HepG2 (cell line): ENCODE data around the gene GRHPR. TPM values are rescaled to one million over a fixed set of nuclear protein-coding genes. Genes with fewer than 3 reads are reported as not detected.

ENCODE experiments used
- ARNT2 ChIP-seq: sonication (generic); formaldehyde crosslinking; IDR thresholded peaks from 2 replicates; pipeline ENCODE4 v1.8.0; 2022; ENCODE audit warnings: mild to moderate bottlenecking, low read depth, missing genetic modification reagents, moderate library complexity
- BHLHE40 ChIP-seq: IDR thresholded peaks from 2 replicates; pipeline ENCODE4 v1.6.1; 2011; ENCODE audit warnings: low read length, improper control_type of control experiment
- E2F2 ChIP-seq: sonication (generic); formaldehyde crosslinking; IDR thresholded peaks from 2 replicates; pipeline ENCODE4 v1.4.0; 2020; ENCODE audit warnings: missing genetic modification reagents, borderline replicate concordance
- E2F5 ChIP-seq: sonication (generic); formaldehyde crosslinking; conservative IDR thresholded peaks from 2 replicates; pipeline ENCODE4 v1.4.0; 2020; ENCODE audit warnings: missing genetic modification reagents
- HNF4A ChIP-seq: sonication (generic); formaldehyde crosslinking; IDR thresholded peaks from 2 replicates; pipeline ENCODE4 v1.4.0; 2020; ENCODE audit warnings: missing genetic modification reagents
- HNRNPH1 ChIP-seq: fragments of 200-400 bp; formaldehyde crosslinking; optimal IDR thresholded peaks from 2 replicates; pipeline ENCODE3; 2017; ENCODE audit warnings: mild to moderate bottlenecking, low read depth, low read length
- MATR3 ChIP-seq: sonication (generic); formaldehyde crosslinking; IDR thresholded peaks from 2 replicates; pipeline ENCODE4 v1.4.0; 2020; ENCODE audit warnings: missing genetic modification reagents
- MXD1 ChIP-seq: sonication (generic); formaldehyde crosslinking; IDR thresholded peaks from 2 replicates; pipeline ENCODE4 v1.4.0; 2020; ENCODE audit warnings: mild to moderate bottlenecking, missing genetic modification reagents
- MZF1 ChIP-seq: sonication (generic); formaldehyde crosslinking; IDR thresholded peaks from 2 replicates; pipeline ENCODE4 v1.8.1; 2023; ENCODE audit warnings: mild to moderate bottlenecking, missing genetic modification reagents, borderline replicate concordance
- POGK ChIP-seq: sonication (generic); formaldehyde crosslinking; conservative IDR thresholded peaks from 2 replicates; pipeline ENCODE4 v1.8.0; 2022; ENCODE audit warnings: mild to moderate bottlenecking, moderate library complexity, missing genetic modification reagents
- XBP1 ChIP-seq: sonication (generic); formaldehyde crosslinking; IDR thresholded peaks from 2 replicates; pipeline ENCODE4 v1.5.0; 2020; ENCODE audit warnings: missing genetic modification reagents
- ZKSCAN5 ChIP-seq: sonication (generic); formaldehyde crosslinking; IDR thresholded peaks from 2 replicates; pipeline ENCODE4 v1.5.1; 2020; ENCODE audit warnings: mild to moderate bottlenecking, missing genetic modification reagents
- ZNF205 ChIP-seq: IDR thresholded peaks from 2 replicates; pipeline ENCODE4 v1.6.1; 2018; ENCODE audit warnings: missing biosample characterization, missing genetic modification reagents
- ZNF207 ChIP-seq: fragments of 450-650 bp; IDR thresholded peaks from 2 replicates; pipeline ENCODE4 v1.6.1; 2016; ENCODE audit warnings: antibody characterized with exemption, borderline replicate concordance
- ZNF225 ChIP-seq: sonication (generic); formaldehyde crosslinking; IDR thresholded peaks from 2 replicates; pipeline ENCODE4 v1.4.0; 2020; ENCODE audit warnings: mild to moderate bottlenecking, missing genetic modification reagents
- ZNF251 ChIP-seq: sonication (generic); formaldehyde crosslinking; IDR thresholded peaks from 2 replicates; pipeline ENCODE4 v1.9.0; 2021; ENCODE audit warnings: mild to moderate bottlenecking, missing genetic modification reagents
- ZNF282 ChIP-seq: fragments of 450-650 bp; IDR thresholded peaks from 2 replicates; pipeline ENCODE4 v1.6.1; 2018; ENCODE audit not compliant: partially characterized antibody
- ZNF362 ChIP-seq: sonication (generic); formaldehyde crosslinking; IDR thresholded peaks from 2 replicates; pipeline ENCODE4 v1.4.0; 2020; ENCODE audit warnings: missing genetic modification reagents, mild to moderate bottlenecking, borderline replicate concordance
- ZNF367 ChIP-seq: sonication (generic); formaldehyde crosslinking; IDR thresholded peaks from 2 replicates; pipeline ENCODE4 v1.4.0; 2020; ENCODE audit warnings: missing genetic modification reagents, borderline replicate concordance
- ZNF558 ChIP-seq: sonication (generic); formaldehyde crosslinking; IDR thresholded peaks from 2 replicates; pipeline ENCODE4 v1.9.0; 2022; ENCODE audit warnings: mild to moderate bottlenecking, missing genetic modification reagents, borderline replicate concordance
- ZNF740 ChIP-seq: sonication (generic); formaldehyde crosslinking; IDR thresholded peaks from 2 replicates; pipeline ENCODE4 v1.4.0; 2020; ENCODE audit warnings: missing genetic modification reagents
- ZNF841 ChIP-seq: sonication (generic); formaldehyde crosslinking; IDR thresholded peaks from 2 replicates; pipeline ENCODE4 v1.8.1; 2023; ENCODE audit warnings: missing genetic modification reagents, borderline replicate concordance
- ZSCAN5A ChIP-seq: sonication (generic); formaldehyde crosslinking; IDR thresholded peaks from 2 replicates; pipeline ENCODE4 v1.8.0; 2022; ENCODE audit warnings: mild to moderate bottlenecking, missing genetic modification reagents, borderline replicate concordance
- polyA plus RNA-seq, 8 experiments: library from polyadenylated mRNA; depleted of rRNA in 3 of 8; stranded (reverse) in 7 of 8; unstranded in 1 of 8; fragments of >200 nt; fragmentation: Illumina TruSeq in 4 of 8; extraction: Trizol in 4 of 8; gene quantifications; 2 replicates each; pipeline versions ENCODE4 v1.2.1 to v1.2.3, GENCODE V29; 2011 to 2016; ENCODE audit warnings: low read depth in 4 of 8, missing spikeins in 1 of 8, mixed read lengths in 1 of 8; ENCODE audit not compliant: insufficient read depth in 1 of 8
- total RNA-seq, 5 experiments: library from RNA; depleted of rRNA; stranded (reverse); fragments of >200 nt; fragmentation: Illumina TruSeq; extraction: Trizol; gene quantifications; 2 replicates each; pipeline ENCODE4 v1.2.3, GENCODE V29; 2016; ENCODE audit warnings: low read depth in 1 of 5

Gene GRHPR
- total and polyA plus RNA-seq, 2 of the 13 experiments (the other 11 are each of a cell fraction or from before 2014, with no cell fraction given) = 113 to 115 TPM

GRCh38 chr9:37465249-37466036 lies 42.9 kb downstream of the GRHPR start, which contains the start of gene ZBTB5 (continued):
- TF ChIP-seq ZNF558 (CRISPR knock-in tag) (no peak), E2F5 (CRISPR knock-in tag) (0 out of 2 replicates have a peak, but pooled peaks have one; percentile 5), ZNF205 (CRISPR knock-in tag) (no peak), ZNF362 (CRISPR knock-in tag) (no peak), ZNF207 (no peak), ZNF282 (no peak), ZKSCAN5 (CRISPR knock-in tag) (no peak), ZNF740 (CRISPR knock-in tag) (no peak), E2F2 (CRISPR knock-in tag) (no peak), XBP1 (CRISPR knock-in tag) (no peak), BHLHE40 (no peak), ZSCAN5A (CRISPR knock-in tag) (no peak), ZNF841 (CRISPR knock-in tag) (no peak), ZNF225 (CRISPR knock-in tag) (no peak), ARNT2 (CRISPR knock-in tag) (no peak), MZF1 (no peak), ZNF367 (no peak), ZNF251 (CRISPR knock-in tag) (no peak), HNF4A (CRISPR knock-in tag) (no peak), HNRNPH1 (no peak), MATR3 (CRISPR knock-in tag) (no peak), MXD1 (CRISPR knock-in tag) (no peak), POGK (CRISPR knock-in tag) (no peak)
